Hippocampal formation (tissue), 2 donors: ENCODE measurements around the gene TRPV2.
A peak's percentile ranks its signal among the peaks of the same experiment; 100 is the strongest.
"Not testable (repeated sequence)": the region's sequence is repeated elsewhere in the genome, so short reads cannot be mapped to it uniquely, and the experiment has no call there.

ENCODE experiments used
- DNase-seq, 2 donors: peaks; one replicate each; lab custom pipeline; 2025; lab: John Stamatoyannopoulos, UW

Gene TRPV2, protein sequence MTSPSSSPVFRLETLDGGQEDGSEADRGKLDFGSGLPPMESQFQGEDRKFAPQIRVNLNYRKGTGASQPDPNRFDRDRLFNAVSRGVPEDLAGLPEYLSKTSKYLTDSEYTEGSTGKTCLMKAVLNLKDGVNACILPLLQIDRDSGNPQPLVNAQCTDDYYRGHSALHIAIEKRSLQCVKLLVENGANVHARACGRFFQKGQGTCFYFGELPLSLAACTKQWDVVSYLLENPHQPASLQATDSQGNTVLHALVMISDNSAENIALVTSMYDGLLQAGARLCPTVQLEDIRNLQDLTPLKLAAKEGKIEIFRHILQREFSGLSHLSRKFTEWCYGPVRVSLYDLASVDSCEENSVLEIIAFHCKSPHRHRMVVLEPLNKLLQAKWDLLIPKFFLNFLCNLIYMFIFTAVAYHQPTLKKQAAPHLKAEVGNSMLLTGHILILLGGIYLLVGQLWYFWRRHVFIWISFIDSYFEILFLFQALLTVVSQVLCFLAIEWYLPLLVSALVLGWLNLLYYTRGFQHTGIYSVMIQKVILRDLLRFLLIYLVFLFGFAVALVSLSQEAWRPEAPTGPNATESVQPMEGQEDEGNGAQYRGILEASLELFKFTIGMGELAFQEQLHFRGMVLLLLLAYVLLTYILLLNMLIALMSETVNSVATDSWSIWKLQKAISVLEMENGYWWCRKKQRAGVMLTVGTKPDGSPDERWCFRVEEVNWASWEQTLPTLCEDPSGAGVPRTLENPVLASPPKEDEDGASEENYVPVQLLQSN

DNA sequence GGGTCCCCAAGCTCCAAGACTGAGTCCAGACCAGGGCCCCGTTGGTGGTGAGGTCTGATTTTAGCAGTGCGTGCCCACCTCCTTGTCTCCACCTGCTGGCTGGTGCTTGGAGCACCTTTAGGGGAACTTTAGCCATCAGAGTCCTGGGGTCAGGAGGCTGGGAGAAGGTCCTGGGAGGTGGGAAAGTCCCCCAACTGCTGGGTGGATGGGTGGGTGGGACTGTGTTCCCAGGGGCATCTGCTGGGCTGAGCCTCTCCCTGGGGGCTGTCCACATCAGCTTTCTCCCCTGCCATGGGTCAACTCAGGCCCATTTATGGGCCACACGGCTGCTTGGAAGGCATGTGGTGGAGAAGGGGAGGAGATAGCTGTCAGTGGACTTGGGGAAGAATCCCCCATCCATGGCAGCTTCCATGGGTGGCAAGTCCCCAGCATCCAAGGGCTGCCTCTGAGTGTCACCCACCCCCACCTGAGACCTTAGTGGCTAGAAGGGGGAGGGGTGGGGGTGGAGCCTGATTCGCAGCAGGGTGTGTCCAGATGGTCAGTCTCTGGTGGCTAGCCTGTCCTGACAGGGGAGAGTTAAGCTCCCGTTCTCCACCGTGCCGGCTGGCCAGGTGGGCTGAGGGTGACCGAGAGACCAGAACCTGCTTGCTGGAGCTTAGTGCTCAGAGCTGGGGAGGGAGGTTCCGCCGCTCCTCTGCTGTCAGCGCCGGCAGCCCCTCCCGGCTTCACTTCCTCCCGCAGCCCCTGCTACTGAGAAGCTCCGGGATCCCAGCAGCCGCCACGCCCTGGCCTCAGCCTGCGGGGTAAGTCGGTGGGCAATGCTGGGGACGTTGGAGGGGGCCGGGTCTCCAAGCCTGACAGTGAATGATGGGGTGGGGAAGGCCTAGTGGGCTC lies at the start of gene TRPV2:
Gene TRPV2 (plus strand): TSS at position 541 of the 894 bp plus-strand sequence. CDS start 2,098 bp downstream, outside the sequence.
- no peak for DNase-seq

DNA sequence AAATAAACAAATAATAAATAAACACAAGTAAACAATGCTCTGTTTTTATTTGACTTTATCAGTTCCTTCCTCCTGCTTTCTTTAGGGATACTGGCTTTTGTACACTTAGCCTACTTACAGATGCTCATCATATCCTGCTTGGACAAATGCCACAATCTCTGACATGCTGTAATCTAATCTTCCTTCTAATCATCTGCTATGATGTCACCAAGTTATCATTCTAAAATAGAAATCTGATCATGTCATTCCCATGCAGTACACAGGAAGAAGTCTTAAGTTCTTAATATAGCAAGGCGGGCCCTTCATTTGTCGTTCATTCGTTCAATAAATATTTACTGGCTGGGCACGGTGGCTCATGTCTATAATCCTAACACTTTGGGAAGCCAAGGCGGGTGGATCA lies 43.6 kb upstream of the TRPV2 start:
- no peak for DNase-seq

DNA sequence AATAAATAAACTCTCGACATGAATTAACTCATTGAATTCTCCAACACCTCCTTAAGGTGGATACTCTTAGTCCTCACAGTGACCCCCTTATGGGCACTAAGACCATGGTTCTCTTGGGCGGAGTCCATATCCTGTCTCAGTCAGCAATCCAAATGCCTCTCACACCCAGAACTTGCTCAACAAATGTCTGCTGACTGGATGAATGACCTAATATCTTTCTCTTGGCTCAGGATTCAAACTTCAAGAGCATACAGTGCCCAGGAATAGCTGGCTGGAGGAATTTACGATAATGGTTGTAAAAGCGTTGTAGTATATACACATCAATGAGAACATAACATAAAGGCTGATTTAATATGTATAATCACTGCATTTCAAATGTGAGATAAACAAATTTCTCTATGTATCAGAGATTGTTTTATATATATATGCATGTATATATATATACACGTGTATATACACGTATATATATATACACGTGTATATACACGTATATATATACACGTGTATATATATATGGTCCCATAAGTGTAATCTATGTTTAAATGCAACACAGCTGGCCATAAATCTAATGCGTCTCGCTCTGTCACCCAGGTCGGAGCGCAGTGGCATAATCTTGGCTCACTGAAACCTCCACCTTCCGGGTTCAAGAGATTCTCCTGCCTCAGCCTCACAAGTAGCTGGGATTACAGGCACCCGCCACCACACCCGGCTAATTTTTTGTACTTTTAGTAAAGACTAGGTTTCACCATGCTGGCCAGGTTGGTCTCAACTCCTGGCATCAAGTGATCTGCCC lies 41.0 kb upstream of the TRPV2 start:
- DNase-seq, result no peak

DNA sequence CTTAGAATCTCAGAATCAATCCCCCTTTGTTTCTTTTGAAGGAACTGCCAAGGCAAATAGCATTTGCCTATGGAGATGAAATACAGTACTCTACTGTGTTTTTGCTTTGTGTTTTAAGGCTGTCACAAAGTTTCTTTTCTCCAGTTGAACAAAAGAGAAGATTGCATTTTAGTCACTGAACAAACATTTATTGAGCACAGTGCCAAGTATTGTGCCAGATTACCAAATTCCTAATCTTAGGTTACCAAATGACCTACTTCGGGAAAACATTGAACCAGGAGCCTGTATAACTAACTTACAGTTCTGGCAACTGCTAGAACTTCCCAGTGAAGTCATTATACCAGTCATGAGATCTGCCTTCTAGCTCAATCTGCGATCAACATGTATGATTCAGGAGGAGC lies 37.4 kb upstream of the TRPV2 start:
- DNase-seq, result peak in 1 of 2 donors; percentile 64

DNA sequence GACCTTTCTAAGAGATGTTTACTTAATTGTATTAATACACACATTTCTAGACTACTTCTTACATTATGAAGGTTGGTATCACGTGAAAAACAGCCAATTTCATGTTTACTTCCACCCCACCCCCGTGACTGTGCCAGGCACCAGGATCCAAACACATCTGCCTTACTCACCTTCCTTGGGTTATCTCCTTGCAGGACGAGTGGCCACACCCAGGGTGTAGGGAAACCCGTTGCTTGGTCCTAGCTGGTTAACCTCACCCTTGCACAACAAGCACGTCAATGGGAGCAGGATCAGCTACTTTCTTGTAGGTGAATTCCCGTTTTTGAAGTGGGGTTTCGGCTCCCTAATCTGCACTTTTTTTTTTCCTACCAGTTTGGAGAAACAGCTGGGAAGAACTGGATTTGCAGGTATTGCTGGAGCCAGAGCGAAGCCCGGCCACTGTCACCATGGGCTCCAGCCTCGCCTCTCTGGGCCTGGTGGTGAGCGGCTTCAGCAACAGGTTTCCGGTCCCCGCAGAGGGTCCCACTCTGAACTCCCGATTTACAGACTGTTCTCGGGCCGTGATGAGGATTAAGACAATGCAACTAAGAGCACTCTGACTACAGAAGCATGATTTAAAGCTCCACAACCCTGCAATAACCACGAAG lies 36.6 kb upstream of the TRPV2 start:
- no peak for DNase-seq

DNA sequence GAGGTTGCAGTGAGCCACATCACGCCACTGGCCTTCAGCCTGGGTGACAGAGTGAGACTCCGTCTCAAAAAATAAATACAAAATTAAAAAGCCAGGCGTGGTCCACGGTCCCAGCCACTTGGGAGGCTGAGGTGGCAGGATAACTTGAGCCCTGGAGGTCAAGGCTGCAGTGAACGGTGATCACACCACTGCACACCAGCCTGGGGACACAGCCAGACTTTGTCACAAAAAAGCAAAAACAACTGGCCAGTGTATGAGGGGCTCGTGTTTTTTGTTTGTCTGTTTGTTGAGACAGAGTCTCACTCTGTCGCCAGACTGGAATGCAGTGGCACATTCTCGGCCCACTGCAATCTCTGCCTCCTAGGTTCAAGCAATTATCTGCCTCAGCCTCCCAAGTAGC lies 35.7 kb upstream of the TRPV2 start:
- DNase-seq, result no peak

DNA sequence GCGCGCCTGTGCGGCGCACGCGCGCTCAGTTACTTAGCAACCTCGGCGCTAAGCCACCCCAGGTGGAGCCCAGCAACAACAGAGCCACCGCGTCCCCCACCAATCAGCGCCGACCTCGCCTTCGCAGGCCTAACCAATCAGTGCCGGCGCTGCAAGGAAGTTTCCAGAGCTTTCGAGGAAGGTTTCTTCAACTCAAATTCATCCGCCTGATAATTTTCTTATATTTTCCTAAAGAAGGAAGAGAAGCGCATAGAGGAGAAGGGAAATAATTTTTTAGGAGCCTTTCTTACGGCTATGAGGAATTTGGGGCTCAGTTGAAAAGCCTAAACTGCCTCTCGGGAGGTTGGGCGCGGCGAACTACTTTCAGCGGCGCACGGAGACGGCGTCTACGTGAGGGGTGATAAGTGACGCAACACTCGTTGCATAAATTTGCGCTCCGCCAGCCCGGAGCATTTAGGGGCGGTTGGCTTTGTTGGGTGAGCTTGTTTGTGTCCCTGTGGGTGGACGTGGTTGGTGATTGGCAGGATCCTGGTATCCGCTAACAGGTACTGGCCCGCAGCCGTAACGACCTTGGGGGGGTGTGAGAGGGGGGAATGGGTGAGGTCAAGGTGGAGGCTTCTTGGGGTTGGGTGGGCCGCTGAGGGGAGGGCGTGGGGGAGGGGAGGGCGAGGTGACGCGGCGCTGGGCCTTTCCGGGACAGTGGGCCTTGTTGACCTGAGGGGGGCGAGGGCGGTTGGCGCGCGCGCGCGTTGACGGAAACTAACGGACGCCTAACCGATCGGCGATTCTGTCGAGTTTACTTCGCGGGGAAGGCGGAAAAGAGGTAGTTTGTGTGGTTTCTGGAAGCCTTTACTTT lies 34.5 kb upstream of the TRPV2 start, which contains the start of gene UBB:
Gene UBB (plus strand): TSS at position 452 of the 856 bp plus-strand sequence. CDS start 817 bp downstream, outside the sequence.
- peak; percentile 87 to 90 for DNase-seq

DNA sequence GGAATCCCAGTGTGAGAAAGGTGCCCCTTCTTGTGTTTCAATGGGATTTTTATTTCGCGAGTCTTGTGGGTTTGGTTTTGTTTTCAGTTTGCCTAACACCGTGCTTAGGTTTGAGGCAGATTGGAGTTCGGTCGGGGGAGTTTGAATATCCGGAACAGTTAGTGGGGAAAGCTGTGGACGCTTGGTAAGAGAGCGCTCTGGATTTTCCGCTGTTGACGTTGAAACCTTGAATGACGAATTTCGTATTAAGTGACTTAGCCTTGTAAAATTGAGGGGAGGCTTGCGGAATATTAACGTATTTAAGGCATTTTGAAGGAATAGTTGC lies 33.9 kb upstream of the TRPV2 start:
- DNase-seq, result no peak

DNA sequence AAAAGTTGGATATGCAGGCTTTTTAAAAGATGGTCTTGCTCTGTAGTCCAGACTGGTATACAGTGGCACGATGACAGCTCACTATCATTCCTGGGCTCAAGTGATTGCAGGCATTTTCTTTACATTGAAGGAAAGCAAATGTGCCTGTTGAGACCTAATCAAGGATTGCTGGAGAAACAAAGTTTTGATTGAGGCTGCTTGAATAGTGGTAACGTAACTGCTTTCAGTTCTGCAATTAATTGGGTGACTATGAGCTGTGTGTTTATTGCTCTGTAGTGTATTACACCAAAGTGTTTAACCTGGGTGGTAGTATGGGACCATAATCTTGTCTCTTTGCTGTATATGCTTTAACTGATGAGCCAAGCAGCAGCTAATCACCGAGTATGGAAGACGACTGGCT lies 32.2 kb upstream of the TRPV2 start:
- no peak for DNase-seq

DNA sequence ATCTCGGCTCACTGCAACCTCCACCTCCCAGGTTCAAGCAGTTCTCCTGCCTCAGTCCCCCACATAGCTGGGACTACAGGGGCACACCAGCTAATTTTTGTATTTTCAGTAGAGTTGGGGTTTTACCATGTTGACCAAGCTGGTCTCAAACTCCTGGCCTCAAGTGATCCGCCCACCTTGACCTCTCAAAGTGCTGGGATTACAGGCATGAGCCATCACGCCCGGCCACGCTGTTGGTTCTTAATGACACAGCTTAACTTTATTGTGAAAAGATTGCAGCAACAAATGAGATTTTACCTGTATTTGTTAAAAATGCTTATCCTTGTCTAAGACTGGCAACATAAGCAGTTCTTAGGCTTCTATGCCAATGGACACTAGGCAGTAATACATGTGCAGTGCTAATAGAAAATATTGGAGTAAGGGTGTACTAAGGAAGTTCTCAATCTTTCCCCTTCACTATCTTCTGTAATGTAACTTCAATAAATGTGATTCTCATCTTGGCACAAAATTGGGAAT lies 31.5 kb upstream of the TRPV2 start:
- DNase-seq, result no peak

DNA sequence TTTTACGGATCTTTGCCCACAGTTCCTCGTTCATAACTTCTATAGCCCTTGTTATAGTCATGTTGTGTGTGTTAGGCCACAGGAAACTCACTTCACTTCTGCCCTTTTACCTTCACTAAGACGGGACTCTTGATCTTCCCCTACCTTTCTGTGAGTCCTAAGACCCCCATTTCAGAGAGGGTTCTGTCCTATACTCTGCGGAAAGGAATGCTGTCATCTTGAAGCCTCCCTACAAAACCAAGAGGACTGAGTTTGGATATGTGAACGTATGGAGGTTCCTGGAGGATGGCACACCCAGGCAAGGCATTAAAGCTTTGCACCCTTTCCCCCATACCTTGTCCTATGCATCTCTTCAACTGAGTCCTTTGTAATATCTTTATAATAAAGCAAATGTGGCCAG lies 30.8 kb upstream of the TRPV2 start:
- no peak for DNase-seq

DNA sequence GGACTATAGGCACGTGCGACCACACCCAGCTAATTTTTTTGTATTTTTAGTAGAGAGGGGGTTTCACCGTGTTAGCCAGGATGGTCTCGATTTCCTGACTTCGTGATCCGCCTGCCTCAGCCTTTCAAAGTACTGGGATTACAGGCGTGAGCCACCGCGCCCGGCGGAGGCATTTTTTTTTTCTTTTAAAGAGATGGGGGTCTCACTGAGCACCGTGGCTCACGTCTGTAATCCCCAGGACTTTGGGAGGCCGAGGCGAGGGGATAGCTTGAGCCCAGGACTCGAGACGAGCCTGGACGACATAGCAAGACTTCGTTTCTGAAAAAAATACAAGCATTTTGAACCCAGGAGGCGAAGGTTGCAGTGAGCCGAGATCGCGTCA lies 29.3 kb upstream of the TRPV2 start:
- DNase-seq, result not testable (repeated sequence)

DNA sequence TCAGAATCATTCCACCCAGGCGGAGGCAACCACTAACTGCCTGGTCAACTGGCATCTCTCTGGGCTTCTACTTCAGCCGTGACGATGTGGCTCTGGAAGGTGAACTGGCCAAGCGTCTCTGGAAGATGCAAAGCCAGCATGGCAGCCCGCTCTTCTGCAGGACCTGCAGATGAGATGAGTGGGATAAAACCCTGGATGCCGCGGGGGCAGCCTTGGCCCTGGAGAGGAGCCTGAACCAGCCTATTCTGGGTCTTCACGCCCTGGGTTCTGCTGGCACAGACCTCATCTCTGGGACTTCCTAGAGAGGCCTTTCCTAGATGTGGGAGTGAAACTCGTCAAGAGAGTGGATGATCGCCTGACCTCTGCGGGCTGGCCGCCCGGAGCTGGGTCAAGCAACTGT lies 23.9 kb upstream of the TRPV2 start:
- no peak for DNase-seq

DNA sequence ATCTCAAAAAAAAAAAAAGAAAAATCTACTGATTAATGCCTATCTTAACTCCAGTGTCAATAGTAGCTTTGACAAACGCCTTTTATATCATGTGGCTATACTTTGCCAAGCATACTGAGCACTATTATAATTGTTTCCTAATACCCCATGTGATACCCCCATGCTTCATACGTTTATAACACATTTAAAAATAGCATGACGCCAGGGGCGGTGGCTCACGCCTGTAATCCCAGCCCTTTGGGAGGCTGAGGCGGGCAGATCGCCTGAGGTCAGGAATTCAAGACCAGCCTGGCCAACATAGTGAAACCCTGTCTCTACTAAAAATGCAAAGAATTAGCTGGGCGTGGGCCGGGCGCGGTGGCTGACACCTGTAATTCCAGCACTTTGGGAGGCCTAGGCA lies 22.9 kb upstream of the TRPV2 start:
- DNase-seq, result not testable (repeated sequence)

DNA sequence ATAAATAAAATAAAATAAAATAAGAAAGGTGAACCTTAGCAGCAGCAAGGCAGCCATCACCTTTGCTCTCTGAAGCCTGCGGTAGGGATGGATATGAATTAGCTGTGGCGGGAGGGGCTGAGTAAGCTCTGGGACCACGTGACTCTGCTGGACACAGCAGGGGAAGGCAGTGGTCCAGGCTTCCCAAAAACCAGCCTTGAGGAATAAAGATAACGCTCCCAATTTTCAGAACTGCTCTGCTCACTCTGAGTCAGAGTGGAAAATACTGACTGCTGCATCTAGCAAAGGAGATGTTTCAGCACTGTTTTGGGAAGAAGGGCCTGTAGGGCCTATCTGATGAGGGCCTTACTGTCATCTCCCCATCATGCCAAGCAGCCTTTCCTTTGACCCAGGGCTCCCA lies 19.5 kb upstream of the TRPV2 start:
- DNase-seq, result not testable (repeated sequence)

DNA sequence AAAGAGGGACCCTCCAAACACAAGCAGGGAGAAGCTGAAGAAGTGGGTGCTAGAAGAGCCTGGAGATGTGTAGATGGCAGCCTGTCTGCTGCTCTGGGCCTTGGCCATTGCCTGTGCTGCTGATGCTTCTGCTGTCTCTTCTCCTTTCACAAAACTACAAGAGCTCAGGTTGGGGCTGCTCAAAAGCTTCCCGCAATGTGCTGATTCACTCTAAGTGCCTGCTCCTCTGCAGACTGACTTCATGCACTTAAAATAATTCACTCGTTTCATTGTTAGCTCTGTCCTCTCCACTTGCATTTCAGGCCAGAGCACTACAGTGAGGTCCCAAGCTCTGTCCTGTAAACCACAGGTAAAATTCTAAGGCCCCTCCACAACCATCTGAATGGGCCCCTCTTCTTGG lies 18.7 kb upstream of the TRPV2 start:
- DNase-seq, result not testable (repeated sequence)

DNA sequence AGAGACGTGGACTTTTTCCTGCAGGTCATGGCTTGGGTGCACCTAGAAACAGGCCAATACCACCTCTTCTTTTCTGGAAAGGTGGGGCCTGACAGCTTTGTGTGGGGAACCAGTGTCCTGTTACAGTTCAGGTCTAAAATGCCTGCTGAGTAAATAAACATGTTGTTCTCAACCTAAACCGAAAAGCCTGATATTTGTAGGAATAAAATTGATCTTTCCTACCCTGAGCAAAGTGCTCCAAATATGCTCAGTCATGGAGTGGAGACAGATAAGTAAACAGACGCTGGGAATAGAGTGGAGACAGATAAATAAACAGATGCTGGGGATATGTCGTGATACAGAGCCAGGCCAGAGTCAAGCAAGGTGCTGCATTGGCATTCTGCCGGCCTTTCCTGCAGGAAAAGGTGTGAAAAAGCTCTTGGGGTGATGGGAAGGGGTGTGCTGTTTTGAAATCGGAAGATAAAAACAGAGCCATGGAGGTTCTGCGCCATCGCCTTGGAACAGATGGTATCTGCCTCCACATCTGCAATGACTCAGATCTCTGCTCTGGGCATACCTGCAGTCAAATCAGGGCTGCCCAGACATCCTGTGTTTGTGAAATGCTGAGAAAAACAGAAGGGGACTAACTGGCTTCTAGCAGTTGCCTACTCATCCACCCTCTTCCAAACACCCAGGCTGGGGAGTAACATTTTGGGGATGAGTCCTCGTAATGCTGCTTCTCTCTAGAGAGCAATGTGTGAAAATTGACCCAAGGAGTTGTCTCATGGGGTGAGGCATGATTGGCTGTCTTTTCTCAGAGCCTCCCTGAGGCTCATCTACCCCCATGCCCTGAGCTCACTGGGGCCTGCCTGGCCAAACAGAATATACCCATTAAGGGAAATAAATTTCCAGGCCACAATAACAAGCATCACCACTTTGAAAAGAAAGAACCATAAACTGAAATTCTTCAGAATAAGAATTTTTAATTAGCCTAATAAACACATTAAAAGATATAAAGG lies 16.8 kb upstream of the TRPV2 start:
- DNase-seq, result no peak

DNA sequence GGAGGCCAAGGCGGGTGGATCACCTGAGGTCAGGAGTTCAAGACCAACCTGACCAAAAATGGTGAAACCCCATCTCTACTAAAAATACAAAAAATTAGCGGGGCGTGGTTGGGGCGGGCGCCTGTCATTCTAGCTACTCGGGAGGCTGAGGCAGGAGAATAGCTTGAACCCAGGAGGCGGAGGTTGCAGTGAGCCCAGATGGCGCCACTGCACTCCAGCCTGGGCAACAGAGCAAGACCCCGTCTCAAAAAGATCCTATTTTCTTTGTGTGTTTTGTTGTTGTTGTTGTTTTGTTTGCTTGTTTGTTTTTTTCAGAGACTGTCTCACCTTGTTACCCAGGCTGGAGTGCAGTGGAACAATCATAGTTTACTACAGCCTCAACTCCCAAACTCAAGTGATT lies 11.5 kb upstream of the TRPV2 start:
- not testable (repeated sequence) for DNase-seq
